ENCODE measurements around the gene BPIFB4. TPM values are rescaled to one million over a fixed set of nuclear protein-coding genes. Genes with fewer than 3 reads are reported as not detected.

The BPIFB4 gene
- total and polyA plus RNA-seq, 2 donors (not counting 3 experiments of a cell fraction or from before 2014, with no cell fraction given) = not detected

- Histone ChIP-seq H3K9ac (replicated peaks; ENCODE audit: extremely low read depth, insufficient read depth, low read length) (no peak overlapping the region), H3K27ac (ENCODE audit: insufficient read depth, low read depth, low read length) (no peak overlapping the region), H3K9me1 (replicated peaks; ENCODE audit: control insufficient read depth, extremely low read depth, insufficient read depth, low read length) (no peaks in the 10 kb centered on the region), H2AFZ (ENCODE audit: low read depth, low read length) (no peak overlapping the region), H3K36me3 (ENCODE audit: control insufficient read depth in 2 of 2, extremely low read depth in 1 of 2, insufficient read depth in 2 of 2, low read length in 2 of 2) (no peaks in the 10 kb centered on the region), H3K9me3 (replicated peaks; ENCODE audit: control insufficient read depth, insufficient read depth, low read length) (no peaks in the 10 kb centered on the region), H3K27me3 (ENCODE audit: control insufficient read depth in 2 of 2, insufficient read depth in 2 of 2, low read length in 2 of 2) (no peaks in the 10 kb centered on the region), H3K79me2 (ENCODE audit: control insufficient read depth, insufficient read depth, low read length) (no peaks in the 10 kb centered on the region), H3K4me1 (ENCODE audit: control insufficient read depth, extremely low read depth, insufficient read depth, low read length) (no peaks in the 10 kb centered on the region), H3K4me2 (ENCODE audit: insufficient read depth, low read length) (no peak overlapping the region), H4K20me1 (replicated peaks; ENCODE audit: control insufficient read depth, extremely low read depth, insufficient read depth, low read length) (no peaks in the 10 kb centered on the region), H3K4me3 (replicated peaks in 1 of 3; ENCODE audit: insufficient read depth in 1 of 3, low read depth in 1 of 3, low read length in 3 of 3) (no peak overlapping the region)
- intact Hi-C loops (cut with micrococcal nuclease) (no loop called here), dilution Hi-C loops (cut with MboI; ENCODE audit: extremely low pct_ligation_motif_present, low sequenced_read_pairs) (no loop called here)
- no TSS peak for BruUV-seq (replicated peaks)
- ChIA-PET CTCF (no interaction called here), POLR2A (no interaction called here)
- FAIRE-seq (no peak), DNase-seq (ENCODE audit: low read depth, low spot score) (no peak)
- TF ChIP-seq MAX (IDR thresholded peaks at IDR 0.05; ENCODE audit: insufficient read depth, insufficient read length) (no peak), MYC (IDR thresholded peaks at IDR 0.05; ENCODE audit: low read depth, low read length) (no peak), FOS (IDR thresholded peaks at IDR 0.05; ENCODE audit: borderline replicate concordance, insufficient read depth, low read length) (no peak), GATA2 (IDR thresholded peaks at IDR 0.05; ENCODE audit: insufficient read depth, insufficient read length, low read depth, low read length) (no peak), POLR2AphosphoS5 (IDR thresholded peaks at IDR 0.05; ENCODE audit: insufficient read depth, low read depth, low read length) (no peak)
- TF ChIP-seq, protein P1, sequence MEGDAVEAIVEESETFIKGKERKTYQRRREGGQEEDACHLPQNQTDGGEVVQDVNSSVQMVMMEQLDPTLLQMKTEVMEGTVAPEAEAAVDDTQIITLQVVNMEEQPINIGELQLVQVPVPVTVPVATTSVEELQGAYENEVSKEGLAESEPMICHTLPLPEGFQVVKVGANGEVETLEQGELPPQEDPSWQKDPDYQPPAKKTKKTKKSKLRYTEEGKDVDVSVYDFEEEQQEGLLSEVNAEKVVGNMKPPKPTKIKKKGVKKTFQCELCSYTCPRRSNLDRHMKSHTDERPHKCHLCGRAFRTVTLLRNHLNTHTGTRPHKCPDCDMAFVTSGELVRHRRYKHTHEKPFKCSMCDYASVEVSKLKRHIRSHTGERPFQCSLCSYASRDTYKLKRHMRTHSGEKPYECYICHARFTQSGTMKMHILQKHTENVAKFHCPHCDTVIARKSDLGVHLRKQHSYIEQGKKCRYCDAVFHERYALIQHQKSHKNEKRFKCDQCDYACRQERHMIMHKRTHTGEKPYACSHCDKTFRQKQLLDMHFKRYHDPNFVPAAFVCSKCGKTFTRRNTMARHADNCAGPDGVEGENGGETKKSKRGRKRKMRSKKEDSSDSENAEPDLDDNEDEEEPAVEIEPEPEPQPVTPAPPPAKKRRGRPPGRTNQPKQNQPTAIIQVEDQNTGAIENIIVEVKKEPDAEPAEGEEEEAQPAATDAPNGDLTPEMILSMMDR (IDR thresholded peaks at IDR 0.05; ENCODE audit: extremely low read depth in 1 of 2, insufficient read depth in 1 of 2, low read depth in 1 of 2, low read length in 2 of 2) = no peak
These were observed 46.5 kb downstream of the BPIFB4 start for GRCh38 chr20:33125983-33126382.
